Measurements from ENCODE around the gene LRSAM1.

LRSAM1 gene

GRCh38 chr9:127500399-127500798 lies 49.1 kb downstream of the LRSAM1 start:
- no peak for DNase-seq

GRCh38 chr9:127500862-127501261 lies 49.6 kb downstream of the LRSAM1 start:
- no peak for DNase-seq

GRCh38 chr9:127501821-127502343 lies 50.6 kb downstream of the LRSAM1 start:
- DNase-seq, result no peak

GRCh38 chr9:127502706-127503378 lies 51.5 kb downstream of the LRSAM1 start:
- no peak for DNase-seq

GRCh38 chr9:127503379-127503921 lies 52.1 kb downstream of the LRSAM1 start:
- no peak for DNase-seq

GRCh38 chr9:127503947-127504886 lies 52.9 kb downstream of the LRSAM1 start:
- no peak for DNase-seq

GRCh38 chr9:127504887-127505251 lies 53.6 kb downstream of the LRSAM1 start:
- DNase-seq, result no peak

GRCh38 chr9:127505396-127506116 lies 54.2 kb downstream of the LRSAM1 start:
- no peak for DNase-seq

- DNase-seq, result no peak
These were observed 55.0 kb downstream of the LRSAM1 start for GRCh38 chr9:127506117-127506813.

GRCh38 chr9:127506814-127507750 lies 55.8 kb downstream of the LRSAM1 start:
- no peak for DNase-seq

GRCh38 chr9:127507751-127508648 lies 56.7 kb downstream of the LRSAM1 start:
- no peak for DNase-seq

- no peak for DNase-seq
These were observed 57.6 kb downstream of the LRSAM1 start for GRCh38 chr9:127508901-127509260.

GRCh38 chr9:127509261-127509954 lies 58.1 kb downstream of the LRSAM1 start:
- no peak for DNase-seq

GRCh38 chr9:127509955-127510299 lies 58.6 kb downstream of the LRSAM1 start:
- no peak for DNase-seq

GRCh38 chr9:127514468-127514867 lies 63.2 kb downstream of the LRSAM1 start:
- DNase-seq, result no peak

- DNase-seq, result no peak
These were observed 65.7 kb downstream of the LRSAM1 start for GRCh38 chr9:127516835-127517607.

- no peak for DNase-seq
These were observed 66.3 kb downstream of the LRSAM1 start for GRCh38 chr9:127517620-127518019.

GRCh38 chr9:127518091-127518856 lies 67.0 kb downstream of the LRSAM1 start:
- no peak for DNase-seq

Measured in NCI-H1436 treated with DMSO at 0.1 percent for 48 hours (cell line).